IPS DF 4.7 (cell line): ENCODE data around the gene INTS7.

Experiments used
- DNase-seq: peaks from one replicate; pipeline ENCODE4 v3.0.0-alpha.2; 2013; ENCODE audit warnings: low spot score; ENCODE audit errors: extremely low read depth

Gene INTS7

GRCh38 chr1:211908951-211909350, 126.4 kb downstream of the INTS7 start:
- no peak for DNase-seq

DNA sequence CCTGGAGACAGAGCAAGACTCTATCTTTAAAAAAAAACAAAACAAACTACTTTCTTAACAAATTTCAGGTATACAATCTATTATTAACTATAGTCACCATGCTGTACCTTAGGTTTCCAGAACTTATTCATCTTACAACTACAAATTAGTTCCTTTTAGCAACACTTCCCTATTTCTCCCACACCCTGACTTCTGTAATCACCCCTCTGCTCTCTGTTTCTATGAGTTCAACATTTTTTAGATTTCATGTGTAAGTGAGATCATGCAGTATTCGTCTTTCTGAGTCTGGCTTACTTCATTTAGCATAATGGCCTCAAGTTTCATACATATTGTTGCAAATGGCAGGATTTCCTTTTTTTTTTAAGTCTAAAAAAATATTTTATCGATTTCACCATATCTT, 126.9 kb downstream of the INTS7 start:
- DNase-seq = no peak

DNA sequence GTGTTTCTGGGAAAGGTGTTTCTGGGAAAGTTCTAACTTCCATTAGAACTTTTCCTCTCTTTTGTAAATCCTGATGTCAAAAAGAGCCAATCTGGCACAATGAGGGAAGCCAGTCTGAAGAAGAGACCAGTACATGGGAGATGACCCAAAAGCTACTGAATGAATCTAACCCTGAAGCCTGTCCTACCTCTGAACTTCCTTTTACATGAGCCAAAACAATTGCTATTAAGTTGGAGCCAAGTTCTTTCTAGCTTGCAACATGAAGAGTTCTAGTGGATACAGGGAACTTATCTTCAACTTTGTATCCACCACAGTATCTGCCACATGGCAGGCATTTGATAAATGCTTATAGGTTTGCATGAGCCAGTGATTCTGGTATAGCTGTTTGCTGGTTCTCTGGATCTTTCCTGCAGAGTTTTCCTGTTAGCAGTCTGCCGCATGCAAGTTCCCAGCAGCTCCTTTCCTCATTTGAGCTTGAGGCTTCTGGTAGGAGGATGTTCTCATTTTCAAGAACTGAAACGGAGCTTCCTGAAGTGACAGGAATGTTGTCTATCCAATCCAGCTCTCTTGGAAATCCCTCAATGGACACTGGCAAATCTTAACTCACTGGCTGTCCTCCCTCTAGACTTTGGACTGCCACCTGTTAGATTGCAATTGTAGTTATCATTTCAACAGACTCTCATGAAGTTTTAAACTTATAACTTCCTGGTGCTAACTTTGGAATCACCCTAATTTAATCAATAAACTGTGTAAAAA, 131.7 kb downstream of the INTS7 start:
- DNase-seq = no peak

- no peak for DNase-seq
These were observed 132.6 kb downstream of the INTS7 start for GRCh38 chr1:211902624-211903291.

DNA sequence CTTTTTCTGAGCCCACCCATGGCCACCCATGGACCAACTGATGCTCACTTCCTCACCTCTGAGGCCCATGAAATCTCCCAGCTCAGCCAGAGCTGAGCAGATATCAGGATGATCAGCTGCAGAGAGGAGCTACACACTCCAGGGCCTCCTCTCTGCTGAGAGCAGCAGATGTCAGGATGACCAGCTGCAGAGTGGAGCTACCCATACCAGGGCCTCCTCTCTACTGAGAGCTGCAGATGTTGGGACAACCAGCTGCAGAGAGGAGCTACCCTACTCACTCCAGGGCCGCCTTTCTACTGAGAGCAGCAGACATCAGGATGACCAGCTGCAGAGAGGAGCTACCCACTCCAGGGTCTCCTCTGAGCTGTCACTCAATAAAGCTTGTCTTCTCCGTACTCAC, 133.4 kb downstream of the INTS7 start:
- no peak for DNase-seq

- DNase-seq = no peak
These were observed 134.9 kb downstream of the INTS7 start for GRCh38 chr1:211900441-211900840.

DNA sequence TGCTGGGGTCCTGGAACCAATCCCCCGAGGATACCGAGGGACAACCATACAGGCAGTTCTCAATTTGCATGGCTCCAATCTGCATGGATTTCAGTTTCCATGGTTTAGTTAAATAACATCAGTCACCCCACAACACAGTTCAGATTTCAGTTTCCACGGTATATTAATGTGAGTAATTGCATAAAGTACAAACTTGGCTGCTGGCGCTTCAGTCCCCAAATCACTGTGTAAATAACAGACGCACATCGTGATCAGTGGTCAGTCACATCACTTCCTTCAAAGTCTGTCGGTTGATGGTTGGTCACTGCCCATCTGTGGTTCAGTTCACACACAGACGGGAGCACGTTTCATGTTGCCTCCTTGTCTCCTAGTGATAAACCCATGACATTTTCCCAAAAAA, 138.4 kb downstream of the INTS7 start:
- no peak for DNase-seq

DNA sequence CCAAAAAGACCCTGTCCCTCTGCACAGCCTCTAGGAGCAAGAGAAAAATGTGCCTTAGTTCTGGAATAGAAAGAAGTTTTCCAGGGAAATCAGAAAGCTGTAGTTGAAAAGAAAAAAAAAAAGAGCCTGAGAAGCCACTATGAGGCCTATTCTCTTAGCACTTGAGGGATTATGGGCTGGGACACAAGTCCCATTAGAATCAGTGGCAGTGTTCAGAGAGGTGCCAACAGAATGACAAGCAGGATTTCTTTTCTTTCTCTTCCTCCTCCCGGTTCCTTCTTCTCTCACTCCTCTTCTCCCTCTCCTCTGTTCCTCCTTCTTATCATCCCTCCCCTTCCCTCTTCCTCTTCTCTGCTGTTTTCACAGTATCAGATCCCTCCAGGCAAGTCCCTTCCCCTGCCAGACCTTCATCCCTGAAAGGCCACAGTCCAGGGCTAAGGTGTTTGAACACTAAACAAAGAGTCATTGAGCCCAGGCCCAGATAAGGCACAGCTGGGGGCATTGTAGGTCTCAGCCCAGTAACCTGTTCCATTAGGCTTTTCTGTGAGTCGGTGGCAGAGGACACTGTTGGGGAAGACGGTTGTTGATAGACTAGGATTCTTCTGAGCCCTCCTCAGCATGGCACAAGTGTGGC, 140.1 kb downstream of the INTS7 start:
- no peak for DNase-seq

DNA sequence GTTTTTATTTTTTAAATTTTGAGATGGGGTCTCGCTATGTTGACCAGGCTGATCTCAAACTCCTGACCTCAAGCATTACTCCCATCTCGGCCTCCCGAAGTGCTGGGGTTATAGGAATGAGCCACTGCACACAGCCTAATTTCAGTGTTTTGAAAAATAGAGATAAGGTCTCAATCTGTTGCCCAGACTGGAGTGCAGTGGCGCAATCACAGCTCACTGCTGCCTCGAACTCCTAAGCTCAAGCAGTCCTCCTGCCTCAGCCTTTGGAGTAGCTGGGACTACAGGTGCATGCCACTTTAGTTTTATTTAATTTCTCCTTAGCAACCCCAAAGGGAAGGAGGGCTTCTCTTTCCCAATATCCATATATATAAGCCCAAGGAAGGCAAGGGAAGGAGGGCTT, 141.0 kb downstream of the INTS7 start:
- DNase-seq = no peak

- DNase-seq = no peak
These were observed 142.1 kb downstream of the INTS7 start for GRCh38 chr1:211893260-211893659.

GRCh38 chr1:211892577-211892976, 142.8 kb downstream of the INTS7 start:
- DNase-seq = no peak

- no peak for DNase-seq
These were observed 143.6 kb downstream of the INTS7 start for GRCh38 chr1:211891708-211892107.
